Activated T-cell treated with anti-CD3 and anti-CD28 coated beads, Interleukin-2, amount 50 U/mL, for 48 hours (primary cell): ENCODE measurements around the gene CFAP210.
"Not testable (repeated sequence)": the region's sequence is repeated elsewhere in the genome, so short reads cannot be mapped to it uniquely, and the experiment has no call there.

Experiments
- DNase-seq, 2 experiments: peaks; one replicate each; pipeline ENCODE4 v3.0.0-alpha.2; 2020

Gene CFAP210

DNA sequence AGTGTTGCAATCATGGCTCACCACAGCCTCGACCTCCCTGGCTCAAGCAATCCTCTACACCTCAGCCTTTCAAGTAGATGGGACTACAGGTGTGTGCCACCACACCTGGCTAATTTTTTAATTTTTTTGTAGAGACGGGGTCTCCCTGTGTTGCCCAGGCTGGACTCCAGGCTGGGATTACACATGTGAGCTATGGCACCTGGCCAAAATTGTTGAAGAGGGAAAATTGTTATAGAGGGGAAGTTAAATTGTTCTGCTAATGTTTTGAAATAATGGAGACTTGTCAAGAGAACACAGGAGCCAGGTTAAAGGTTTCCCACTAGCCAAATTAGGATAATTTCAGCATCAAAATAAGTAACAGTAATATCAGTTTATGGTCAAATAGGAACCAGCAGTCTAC is 84.9 kb downstream of the CFAP210 start:
- DNase-seq: no peak

DNA sequence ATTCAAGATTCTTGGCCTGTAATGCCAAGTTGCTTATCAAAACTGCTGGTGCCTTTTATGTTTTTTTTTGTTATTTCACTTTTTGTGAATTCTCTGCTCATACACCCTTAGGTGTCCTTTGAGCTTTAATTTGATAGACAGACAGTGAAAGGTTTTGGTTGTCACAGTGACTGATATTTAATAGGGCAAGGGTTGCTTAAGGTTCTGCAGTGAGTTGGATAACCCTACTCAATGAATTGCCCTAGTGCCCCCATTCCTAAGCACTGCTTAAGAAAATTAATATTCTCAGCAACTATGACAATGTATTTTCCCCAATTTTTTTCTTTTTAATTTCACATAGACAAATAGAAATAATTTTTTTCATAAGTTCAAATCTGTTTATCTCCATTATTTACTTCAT is 94.6 kb downstream of the CFAP210 start:
- no peak for DNase-seq

GRCh38 chr2:169598982-169599381 is 95.2 kb downstream of the CFAP210 start:
- no peak for DNase-seq

GRCh38 chr2:169596546-169596945 is 97.7 kb downstream of the CFAP210 start:
- DNase-seq: not testable (repeated sequence)
